ENCODE results near the gene IPO13.

The IPO13 gene

DNA sequence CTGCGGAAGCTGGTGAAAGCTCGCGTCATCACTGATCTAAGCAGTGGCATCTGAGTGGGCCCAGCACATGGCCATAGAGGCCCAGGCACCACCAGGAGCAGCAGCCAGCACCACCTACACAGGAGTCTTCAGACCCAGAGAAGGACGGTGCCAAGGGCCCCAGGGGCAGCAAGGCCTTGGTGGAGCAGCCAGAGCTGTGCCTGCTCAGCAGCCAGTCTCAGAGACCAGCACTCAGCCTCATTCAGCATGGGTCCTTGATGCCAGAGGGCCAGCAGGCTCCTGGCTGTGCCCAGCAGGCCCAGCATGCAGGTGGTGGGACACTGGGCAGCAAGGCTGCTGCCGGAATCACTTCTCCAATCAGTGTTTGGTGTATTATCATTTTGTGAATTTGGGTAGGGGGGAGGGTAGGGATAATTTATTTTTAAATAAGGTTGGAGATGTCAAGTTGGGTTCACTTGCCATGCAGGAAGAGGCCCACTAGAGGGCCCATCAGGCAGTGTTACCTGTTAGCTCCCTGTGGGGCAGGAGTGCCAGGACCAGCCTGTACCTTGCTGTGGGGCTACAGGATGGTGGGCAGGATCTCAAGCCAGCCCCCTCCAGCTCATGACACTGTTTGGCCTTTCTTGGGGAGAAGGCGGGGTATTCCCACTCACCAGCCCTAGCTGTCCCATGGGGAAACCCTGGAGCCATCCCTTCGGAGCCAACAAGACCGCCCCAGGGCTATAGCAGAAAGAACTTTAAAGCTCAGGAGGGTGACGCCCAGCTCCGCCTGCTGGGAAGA lies 16.4 kb upstream of the IPO13 start:
- no peak for DNase-seq (ENCODE audit: low read depth)

DNA sequence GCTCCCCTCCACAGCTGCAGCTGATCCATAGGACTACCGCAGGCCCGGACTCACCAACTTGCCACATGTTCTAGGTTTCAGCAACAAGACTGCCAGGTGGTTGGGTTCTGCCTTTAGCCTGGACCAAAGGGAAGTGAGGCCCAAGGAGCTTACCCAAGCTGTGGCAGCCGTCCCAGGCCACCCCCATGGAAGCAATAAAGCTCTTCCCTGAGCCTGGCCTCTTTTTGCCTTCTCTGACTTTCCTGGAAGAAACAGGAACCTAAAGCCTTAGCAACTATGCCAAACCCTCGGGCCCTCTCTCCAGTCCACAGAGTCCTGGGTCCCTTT lies 15.8 kb upstream of the IPO13 start:
- DNase-seq (ENCODE audit: low read depth), result no peak

DNA sequence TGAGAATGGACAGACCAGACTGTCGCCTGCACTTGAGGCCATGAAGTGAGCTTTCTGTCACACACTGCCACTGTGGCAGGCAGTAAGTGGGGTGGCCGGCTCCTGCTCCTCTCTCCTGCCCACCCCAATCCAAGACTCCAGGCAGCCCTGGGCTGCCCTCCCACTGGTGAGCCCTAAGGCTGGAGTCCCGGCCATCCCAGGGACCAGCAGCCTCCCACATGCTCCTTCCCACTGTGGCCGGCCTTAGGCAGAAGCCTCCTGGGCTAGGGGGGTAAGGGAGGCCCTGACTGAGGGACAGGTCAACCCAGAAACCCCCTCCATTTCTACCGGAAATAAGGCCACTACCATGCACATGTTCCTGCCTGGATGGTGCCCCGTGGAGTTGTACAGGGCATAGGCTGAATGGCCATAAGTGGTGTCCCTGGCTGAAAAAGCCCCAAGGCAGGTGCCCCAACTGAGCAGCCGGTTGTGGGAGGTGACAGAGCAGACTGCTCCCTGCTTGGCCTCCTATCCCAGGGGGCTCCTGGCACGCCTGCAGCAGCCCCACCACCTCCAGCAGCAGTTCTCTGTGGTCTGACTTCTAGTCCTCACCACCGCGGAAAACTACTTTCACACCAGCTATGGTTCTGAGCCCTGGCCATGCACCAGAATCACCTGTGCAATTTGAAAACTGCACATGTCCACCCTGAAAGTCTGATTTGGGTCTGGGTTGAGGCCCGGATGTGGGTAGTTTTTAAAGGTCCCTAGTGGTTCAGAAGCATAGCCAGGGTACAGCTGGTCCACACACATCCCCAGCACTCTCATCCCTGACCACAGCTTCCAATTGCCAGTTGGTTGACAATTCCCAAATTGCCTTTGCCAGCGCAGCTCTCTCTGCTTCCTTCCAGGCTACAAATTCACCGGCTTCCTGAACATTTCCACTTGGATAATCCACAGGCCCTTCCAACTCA lies 14.8 kb upstream of the IPO13 start:
- DNase-seq (ENCODE audit: low read depth), result no peak

DNA sequence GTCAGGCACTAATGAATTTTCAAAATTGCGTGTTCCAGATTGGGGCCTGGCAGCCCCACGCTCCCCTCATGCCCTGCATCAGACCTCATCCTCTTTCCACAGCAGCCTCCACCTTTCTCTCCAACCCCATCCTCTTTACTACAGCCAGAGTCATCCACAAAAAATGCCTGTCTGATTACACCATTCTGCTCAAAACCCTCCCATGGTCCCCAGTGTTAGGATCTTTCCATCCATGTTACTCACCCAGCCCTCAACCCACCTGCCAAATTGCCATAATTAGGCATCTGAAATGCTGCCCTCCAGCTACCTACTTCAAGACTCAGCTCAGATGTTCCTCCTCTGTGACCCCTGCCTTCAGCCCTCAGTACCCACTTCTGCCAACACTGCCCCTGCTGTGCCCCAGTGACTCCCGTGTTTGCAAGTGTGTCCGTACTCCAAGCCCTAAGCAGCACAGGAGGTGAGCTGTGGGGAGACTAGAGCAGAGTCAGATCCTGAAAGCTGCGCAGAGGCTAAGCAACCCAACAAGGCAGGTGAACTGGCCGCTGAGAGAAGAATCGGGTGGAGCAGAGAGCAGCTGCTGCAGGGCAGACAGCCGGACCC lies 13.9 kb upstream of the IPO13 start:
- DNase-seq (ENCODE audit: low read depth), result no peak

DNA sequence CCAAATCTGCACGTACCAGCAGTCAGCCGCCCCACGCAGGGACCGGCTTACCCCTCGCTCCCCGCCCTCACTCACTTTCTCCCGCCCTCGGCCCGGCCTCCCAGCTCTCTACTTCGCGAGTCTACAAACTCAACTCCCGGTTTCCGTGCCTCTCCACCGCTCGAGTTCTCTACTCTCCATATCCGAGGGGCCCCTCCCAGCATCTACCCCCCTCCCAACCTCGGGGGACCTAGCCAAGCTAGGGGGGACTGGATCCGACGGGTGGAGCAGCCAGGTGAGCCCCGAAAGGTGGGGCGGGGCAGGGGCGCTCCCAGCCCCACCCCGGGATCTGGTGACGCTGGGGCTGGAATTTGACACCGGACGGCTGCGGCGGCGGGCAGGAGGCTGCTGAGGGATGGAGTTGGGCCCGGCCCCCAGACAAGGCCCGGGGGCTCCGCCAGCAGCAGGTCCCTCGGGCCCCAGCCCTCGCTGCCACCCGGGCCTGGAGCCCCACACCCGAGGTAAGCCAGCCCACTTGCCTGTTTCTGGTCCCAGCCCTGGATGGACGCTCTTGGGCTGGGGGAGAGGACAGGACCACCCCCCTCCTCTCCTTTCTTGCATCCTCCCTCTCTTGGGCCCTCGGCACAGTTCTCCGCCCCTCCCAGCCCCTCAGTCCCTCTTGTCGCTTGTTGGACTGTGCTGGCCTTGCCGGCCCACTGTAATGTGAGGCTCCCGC lies 13.2 kb upstream of the IPO13 start, which contains the start of gene ARTN:
Gene ARTN (plus strand): TSS at position 416 of the 715 bp plus-strand sequence. CDS start 1,856 bp downstream, outside the sequence.
- no peak for DNase-seq (ENCODE audit: low read depth)

DNA sequence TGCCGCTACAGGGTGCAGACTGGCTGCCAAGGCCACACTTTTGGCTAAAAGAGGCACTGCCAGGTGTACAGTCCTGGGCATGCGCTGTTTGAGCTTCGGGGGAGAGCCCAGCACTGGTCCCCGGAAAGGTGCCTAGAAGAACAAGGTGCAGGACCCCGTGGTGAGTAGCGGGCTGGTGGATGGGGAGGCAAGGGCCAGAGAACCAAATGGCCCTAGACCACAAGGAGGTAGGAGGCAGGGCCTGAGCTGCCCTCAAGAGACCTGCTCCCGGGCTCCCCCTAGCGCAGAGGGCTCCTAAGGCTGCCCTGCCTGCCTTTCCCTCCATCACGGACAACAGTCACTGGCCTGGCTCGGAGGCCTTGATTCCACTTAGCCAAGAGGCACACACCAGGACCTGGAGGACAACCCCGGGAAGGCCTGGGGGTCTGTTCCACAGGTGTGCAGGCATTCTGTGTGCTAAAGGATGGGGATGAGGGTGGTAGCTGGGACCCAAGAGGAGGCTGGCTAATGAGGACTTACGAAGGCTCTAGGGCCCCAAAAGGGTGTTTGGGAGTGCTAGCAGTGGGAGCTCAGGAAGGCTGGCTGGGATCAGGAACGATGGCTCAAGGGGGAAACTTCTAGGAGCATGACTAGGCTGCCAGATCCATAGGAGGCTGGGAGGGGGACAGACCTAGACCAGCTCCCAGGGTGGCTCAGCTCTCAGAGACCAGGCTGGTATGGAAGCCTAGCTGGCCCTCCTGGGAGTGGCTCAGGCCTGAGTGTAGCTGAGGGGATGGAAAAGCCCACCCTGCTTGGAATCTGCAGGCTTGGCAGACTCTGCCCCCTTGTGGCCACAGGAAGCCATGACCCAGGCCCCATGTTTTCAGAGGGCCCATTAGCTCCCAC lies 12.4 kb upstream of the IPO13 start:
- no peak for DNase-seq (ENCODE audit: low read depth)

DNA sequence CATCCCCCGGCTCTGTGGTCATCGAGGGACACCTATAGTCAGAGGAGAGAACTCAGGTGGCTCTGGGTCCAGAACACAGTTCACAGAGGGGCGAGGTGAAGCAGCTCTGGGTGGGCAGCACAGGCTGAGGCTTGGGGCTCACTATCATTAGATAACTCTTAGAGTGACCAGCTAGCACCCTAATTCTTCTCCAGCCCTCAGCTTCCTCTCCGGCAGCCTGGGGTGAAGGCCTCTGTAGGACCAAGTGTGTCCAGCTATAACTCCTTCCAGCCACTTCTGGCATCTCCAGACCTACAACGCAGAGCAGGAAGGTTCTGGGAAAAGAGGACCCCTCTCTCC lies 11.8 kb upstream of the IPO13 start:
- no peak for DNase-seq (ENCODE audit: low read depth)

DNA sequence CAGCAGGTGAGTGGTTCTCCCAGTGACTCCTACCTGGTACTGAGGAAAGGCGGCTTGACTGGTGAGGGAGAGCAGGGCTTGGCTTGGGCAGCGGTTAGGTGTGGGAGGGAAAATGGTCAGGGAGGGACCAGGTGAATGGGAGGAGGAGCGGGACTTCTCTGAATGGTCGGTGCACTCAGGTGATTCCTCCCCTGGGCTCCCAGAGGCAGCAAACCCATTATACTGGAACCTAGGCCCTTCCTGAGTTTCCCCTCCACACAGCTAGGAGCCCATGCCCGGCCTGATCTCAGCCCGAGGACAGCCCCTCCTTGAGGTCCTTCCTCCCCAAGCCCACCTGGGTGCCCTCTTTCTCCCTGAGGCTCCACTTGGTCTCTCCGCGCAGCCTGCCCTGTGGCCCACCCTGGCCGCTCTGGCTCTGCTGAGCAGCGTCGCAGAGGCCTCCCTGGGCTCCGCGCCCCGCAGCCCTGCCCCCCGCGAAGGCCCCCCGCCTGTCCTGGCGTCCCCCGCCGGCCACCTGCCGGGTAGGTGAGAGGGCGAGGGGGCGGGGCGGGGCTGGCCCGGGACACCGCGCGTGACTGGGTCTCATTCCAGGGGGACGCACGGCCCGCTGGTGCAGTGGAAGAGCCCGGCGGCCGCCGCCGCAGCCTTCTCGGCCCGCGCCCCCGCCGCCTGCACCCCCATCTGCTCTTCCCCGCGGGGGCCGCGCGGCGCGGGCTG lies 10.9 kb upstream of the IPO13 start:
- no peak for DNase-seq (ENCODE audit: low read depth)

DNA sequence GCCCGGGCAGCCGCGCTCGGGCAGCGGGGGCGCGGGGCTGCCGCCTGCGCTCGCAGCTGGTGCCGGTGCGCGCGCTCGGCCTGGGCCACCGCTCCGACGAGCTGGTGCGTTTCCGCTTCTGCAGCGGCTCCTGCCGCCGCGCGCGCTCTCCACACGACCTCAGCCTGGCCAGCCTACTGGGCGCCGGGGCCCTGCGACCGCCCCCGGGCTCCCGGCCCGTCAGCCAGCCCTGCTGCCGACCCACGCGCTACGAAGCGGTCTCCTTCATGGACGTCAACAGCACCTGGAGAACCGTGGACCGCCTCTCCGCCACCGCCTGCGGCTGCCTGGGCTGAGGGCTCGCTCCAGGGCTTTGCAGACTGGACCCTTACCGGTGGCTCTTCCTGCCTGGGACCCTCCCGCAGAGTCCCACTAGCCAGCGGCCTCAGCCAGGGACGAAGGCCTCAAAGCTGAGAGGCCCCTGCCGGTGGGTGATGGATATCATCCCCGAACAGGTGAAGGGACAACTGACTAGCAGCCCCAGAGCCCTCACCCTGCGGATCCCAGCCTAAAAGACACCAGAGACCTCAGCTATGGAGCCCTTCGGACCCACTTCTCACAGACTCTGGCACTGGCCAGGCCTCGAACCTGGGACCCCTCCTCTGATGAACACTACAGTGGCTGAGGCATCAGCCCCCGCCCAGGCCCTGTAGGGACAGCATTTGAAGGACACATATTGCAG lies 10.2 kb upstream of the IPO13 start:
- no peak for DNase-seq (ENCODE audit: low read depth)

DNA sequence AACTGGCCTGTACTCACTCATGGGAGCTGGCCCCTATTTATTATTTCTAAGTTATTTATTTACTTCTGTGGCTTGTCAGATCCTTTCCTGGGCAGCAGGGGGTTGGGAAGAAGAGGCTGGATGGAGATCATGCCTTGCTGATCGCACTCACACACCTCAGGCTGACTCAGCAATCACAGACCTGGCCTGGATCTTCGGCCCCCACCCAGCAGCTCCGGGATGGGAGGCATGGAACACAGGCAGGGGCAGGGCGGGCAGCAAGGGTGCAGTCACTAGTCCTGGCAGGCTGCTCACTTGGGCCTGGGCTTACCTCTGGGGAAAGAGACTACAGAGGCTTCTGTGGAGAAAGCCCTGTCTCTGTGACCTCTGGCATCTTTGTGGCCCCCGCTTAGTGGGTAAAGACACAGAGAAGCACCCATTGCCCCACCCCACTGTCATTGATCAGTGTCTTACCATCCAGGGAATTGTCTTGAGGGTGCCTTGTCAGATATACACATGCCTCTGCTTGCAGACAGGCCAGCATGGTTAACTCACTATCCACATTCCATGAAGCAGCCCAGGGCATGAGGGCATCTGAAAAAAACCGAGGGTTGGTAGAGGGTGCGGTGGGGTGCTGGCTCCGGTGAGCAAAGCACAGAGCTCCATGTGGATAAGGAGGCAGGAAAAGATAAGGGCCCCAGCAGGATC lies 9.4 kb upstream of the IPO13 start:
- no peak for DNase-seq (ENCODE audit: low read depth)

DNA sequence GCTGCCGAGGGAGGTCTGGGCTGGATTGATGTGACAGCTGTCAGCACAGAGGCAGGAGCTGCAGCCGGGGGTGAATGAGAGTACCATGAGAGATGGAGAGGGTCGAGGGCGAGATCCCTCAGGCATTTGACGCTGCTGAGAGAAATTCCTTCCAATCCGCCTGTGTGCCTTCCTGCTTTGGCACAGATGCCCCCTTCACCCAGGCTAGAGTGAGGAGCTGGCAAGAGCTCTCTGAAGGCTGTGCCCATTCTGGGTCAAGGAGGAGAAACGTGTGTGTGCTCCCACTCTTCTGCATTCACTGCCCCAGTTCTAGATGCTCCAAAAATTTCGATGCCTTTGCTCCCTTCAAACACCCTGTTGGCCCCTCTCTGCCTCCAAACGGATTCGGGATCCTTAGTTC lies 8.4 kb upstream of the IPO13 start:
- DNase-seq (ENCODE audit: low read depth), result no peak

DNA sequence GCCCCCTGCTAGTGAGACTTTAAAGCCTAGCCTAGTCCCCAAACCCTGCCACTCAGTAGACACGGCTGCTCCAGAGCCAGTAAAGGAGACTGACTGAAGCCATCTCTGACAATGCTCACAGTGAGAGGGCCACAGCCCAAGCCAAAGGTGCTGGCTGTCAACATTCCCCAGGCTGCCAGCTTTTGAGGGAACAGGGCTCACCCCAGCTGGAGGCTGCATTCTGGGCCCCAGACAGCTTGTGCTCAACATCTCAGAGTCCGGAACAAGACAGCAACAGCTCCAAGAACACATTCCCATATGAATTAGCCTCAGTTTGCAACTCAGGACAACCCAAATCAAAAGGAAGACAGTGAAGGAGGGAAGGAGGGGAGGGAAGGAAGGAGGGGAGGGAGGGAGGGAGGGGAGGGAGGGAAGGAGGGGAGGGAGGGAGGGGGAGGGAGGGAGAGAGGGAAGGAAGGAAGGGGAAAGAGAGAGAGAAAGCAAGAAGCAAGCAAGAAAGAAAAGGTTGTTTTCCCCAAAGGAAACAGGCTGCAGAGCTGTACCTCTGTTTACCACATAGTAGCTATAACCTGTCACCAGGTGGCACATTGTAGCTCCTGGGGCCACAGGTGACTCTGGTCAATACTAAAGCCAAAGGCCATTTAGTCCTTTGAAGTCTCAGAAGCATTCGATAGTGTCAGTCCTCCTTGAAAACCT lies 7.7 kb upstream of the IPO13 start:
- no peak for DNase-seq (ENCODE audit: low read depth)

DNA sequence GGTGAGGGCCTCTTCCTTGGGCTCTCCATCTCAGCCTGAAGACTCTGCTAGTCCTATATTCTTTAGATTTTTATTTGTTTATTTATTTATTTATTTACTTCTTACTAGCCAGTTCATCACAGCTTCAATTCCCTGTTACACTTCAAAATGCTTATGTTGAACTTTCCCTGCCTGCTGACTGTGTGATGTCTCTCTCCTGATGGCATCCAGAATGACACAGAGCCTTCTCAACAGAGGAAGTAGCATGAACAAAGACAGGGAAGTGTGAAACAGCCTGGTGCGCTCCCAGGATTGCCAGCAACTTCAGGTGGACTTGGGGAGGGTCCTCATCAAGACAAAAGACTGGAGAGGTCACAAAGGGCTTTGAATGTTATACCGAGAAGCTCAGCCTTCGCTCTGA lies 4.3 kb upstream of the IPO13 start:
- DNase-seq (ENCODE audit: low read depth), result no peak

DNA sequence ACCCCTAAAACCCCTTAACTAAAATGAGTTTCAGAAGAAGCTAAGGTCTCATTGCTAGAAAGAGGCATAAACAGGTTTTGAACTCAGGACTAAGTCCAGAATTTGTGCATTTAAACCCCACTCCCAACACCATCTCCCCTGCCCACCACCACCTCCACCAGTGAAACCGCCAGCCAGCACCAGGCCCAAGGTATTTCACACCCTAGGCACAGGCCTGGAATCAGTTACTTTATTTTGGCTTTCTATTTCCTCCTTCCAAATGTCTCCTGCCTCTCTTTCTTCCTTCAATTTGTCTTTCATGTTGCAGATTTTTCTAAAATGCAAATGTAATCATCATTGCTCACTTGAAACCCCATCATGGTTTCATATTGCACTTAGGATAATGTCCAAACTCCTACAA lies 1.9 kb upstream of the IPO13 start:
- DNase-seq (ENCODE audit: low read depth), result no peak

DNA sequence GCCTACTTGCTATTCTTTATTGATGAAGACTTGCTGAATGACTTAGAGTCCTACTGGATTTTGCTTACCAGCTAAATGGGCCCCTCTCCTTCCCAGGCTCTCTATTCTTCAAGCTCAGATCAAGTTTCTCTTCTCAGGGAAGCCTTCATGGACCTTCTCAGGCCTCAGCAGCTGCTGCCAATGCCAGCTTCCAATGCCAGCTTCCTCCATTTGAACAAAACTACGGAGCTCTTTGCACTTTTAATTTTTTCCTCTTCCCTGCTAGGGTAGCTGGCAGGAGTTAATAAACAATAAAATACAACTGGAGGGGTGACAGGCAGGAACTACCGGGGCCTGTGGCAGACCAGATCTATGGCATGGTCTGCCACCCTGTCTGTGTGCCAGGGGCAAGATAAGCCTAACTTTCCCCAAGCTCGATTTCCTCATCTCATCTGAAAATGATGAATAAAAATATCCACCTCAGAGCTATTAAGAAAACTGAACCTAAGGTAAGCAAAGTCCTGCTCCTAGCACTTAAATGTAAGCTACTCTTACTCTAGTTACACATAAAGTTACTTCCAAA lies 995 bp upstream of the IPO13 start:
- DNase-seq (ENCODE audit: low read depth), result no peak

DNA sequence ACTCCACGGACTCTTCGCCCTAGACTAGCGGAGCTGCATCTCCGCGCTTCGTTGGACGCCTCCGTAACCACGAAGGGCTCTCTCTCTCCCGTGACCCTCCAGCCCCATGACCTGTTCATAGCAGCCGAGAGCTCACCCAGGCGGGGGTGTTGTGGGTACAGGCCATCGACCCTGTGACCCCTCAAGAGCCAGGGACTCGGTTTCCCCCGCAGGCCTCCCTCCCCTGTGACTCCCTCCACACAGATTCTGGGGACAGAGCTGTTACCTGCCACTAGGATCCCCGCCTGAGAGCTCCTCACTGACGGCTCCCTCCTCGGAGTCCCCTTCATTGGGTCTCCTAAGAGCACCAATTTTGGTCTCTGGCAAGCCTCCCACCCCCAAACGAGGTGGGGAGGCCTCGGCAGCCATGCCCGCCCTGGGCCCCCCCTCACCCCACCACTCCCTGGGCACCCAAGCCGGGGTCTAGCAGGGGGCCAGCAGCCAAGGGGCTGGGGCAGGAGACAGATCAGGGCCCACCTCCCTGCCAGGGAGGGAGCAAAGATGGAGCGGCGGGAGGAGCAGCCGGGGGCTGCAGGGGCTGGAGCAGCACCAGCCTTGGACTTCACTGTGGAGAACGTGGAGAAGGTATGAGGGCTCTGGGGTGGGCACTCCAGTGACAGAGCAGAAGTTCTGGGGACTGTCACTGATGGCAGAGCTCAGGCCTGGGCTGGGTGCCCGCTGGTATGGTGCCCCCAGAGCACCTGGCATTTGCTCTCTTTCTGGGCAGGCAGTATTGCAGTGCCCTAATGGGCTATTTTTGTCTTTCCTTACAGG lies 517 bp downstream of the IPO13 start:
- no peak for DNase-seq (ENCODE audit: low read depth)

DNA sequence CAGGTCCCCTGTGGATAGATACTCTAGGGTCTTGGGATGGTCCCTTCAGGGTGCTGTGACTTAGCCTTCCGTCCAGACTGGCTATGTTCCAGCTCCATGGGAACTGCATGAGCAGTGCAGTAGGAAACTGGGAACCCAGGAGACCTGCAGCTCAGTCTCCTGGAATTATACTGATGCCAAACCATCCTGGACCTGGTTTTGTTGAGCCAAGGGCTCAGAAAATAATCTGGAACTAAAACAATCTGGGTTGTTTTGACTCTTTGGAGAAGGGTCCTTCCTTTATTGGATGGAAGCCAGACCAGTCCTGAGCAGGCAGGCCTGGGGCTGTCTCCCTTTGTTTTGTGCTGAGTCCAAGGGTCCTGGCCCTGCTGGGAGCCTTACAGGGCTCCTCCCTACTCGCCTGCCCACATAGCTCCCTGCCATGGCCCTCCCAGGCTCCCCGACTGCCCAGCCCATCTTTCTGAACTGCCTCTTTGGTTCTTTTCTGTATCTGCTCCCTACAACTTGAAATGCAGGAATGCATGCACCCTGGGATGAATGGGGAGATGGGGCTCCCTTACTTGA lies 1.2 kb downstream of the IPO13 start:
- no peak for DNase-seq (ENCODE audit: low read depth)

All from stimulated activated CD8-positive, alpha-beta memory T cell treated with anti-CD3 and anti-CD28 coated beads, Interleukin-12 subunit alpha, Interleukin-12 subunit beta, amount 100 ng/mL, for 4 hours (primary cell).